HepG2 (cell line): ENCODE data around the gene IFNAR2. TPM values are rescaled to one million over a fixed set of nuclear protein-coding genes. Genes with fewer than 3 reads are reported as not detected.

ENCODE experiments used
- CEBPB ChIP-seq: IDR thresholded peaks from 2 replicates; pipeline ENCODE4 v1.6.1; 2011; ENCODE audit warnings: low read depth, low read length, improper control_type of control experiment, borderline replicate concordance
- IKZF1 ChIP-seq: fragments of 450-650 bp; IDR thresholded peaks from 2 replicates; pipeline ENCODE4 v1.7.1; 2016
- JUND ChIP-seq: sonication (generic); formaldehyde crosslinking; IDR thresholded peaks from 2 replicates; pipeline ENCODE4 v1.8.0; 2022; ENCODE audit warnings: mild to moderate bottlenecking, missing genetic modification reagents
- KDM5A ChIP-seq: fragments of 200-600 bp; sonication (generic); IDR thresholded peaks from 2 replicates; pipeline ENCODE4 v1.7.0; 2018; ENCODE audit warnings: antibody characterized with exemption, mild to moderate bottlenecking, low read length, borderline replicate concordance
- KLF11 ChIP-seq: IDR thresholded peaks from 2 replicates; pipeline ENCODE4 v1.6.1; 2016; ENCODE audit warnings: missing compliant biosample characterization
- KLF9 ChIP-seq: IDR thresholded peaks from 2 replicates; pipeline ENCODE4 v1.6.1; 2016; ENCODE audit warnings: low read depth
- MZF1 ChIP-seq: sonication (generic); formaldehyde crosslinking; IDR thresholded peaks from 2 replicates; pipeline ENCODE4 v1.8.1; 2023; ENCODE audit warnings: mild to moderate bottlenecking, missing genetic modification reagents, borderline replicate concordance
- NCOA2 ChIP-seq: sonication (generic); formaldehyde crosslinking; IDR thresholded peaks from 2 replicates; pipeline ENCODE4 v1.8.0; 2022; ENCODE audit warnings: inconsistent platforms
- NFYC ChIP-seq: IDR thresholded peaks from 2 replicates; pipeline ENCODE4 v1.6.1; 2016; ENCODE audit warnings: missing genetic modification reagents, missing compliant biosample characterization
- POLR2AphosphoS2 ChIP-seq: IDR thresholded peaks from 2 replicates; pipeline ENCODE4 v1.6.1; 2011; ENCODE audit warnings: low read depth, low read length, improper control_type of control experiment
- REST ChIP-seq, 2 experiments: IDR thresholded peaks; 2 replicates each; pipeline ENCODE4 v1.6.1; 2011 to 2012; ENCODE audit warnings: low read length in 2 of 2, borderline replicate concordance in 1 of 2, low read depth in 1 of 2, mild to moderate bottlenecking in 1 of 2, moderate library complexity in 1 of 2
- RNF2 ChIP-seq: fragments of 450-650 bp; conservative IDR thresholded peaks from 2 replicates; pipeline ENCODE4 v1.6.1; 2016; ENCODE audit warnings: low read depth
- SETDB1 ChIP-seq: sonication (generic); formaldehyde crosslinking; IDR thresholded peaks from 2 replicates; pipeline ENCODE4 v1.5.1; 2020; ENCODE audit warnings: missing genetic modification reagents, mild to moderate bottlenecking, borderline replicate concordance
- ZBTB26 ChIP-seq: IDR thresholded peaks from 2 replicates; pipeline ENCODE4 v1.6.1; 2016; ENCODE audit warnings: missing compliant biosample characterization, missing genetic modification reagents, borderline replicate concordance
- ZNF253 ChIP-seq: sonication (generic); formaldehyde crosslinking; IDR thresholded peaks from 2 replicates; pipeline ENCODE4 v1.8.0; 2022; ENCODE audit warnings: mild to moderate bottlenecking, missing genetic modification reagents, borderline replicate concordance
- ZNF331 ChIP-seq: sonication (generic); formaldehyde crosslinking; IDR thresholded peaks from 2 replicates; pipeline ENCODE4 v1.4.0; 2020; ENCODE audit warnings: missing genetic modification reagents
- ZNF546 ChIP-seq: sonication (generic); formaldehyde crosslinking; conservative IDR thresholded peaks from 2 replicates; pipeline ENCODE4 v1.8.1; 2023; ENCODE audit warnings: mild to moderate bottlenecking, missing genetic modification reagents
- ZNF737 ChIP-seq: sonication (generic); formaldehyde crosslinking; IDR thresholded peaks from 2 replicates; pipeline ENCODE4 v1.5.0; 2020; ENCODE audit warnings: missing genetic modification reagents, mild to moderate bottlenecking, borderline replicate concordance
- ZNF746 ChIP-seq: sonication (generic); formaldehyde crosslinking; IDR thresholded peaks from 2 replicates; pipeline ENCODE4 v1.8.0; 2022; ENCODE audit warnings: mild to moderate bottlenecking, missing genetic modification reagents
- ZNF75D ChIP-seq: sonication (generic); formaldehyde crosslinking; IDR thresholded peaks from 2 replicates; pipeline ENCODE4 v1.8.1; 2023; ENCODE audit warnings: missing genetic modification reagents, mild to moderate bottlenecking, borderline replicate concordance
- polyA plus RNA-seq, 8 experiments: library from polyadenylated mRNA; depleted of rRNA in 3 of 8; stranded (reverse) in 7 of 8; unstranded in 1 of 8; fragments of >200 nt; fragmentation: Illumina TruSeq in 4 of 8; extraction: Trizol in 4 of 8; gene quantifications; 2 replicates each; pipeline versions ENCODE4 v1.2.1 to v1.2.3, GENCODE V29; 2011 to 2016; ENCODE audit warnings: low read depth in 4 of 8, missing spikeins in 1 of 8, mixed read lengths in 1 of 8; ENCODE audit not compliant: insufficient read depth in 1 of 8
- total RNA-seq, 5 experiments: library from RNA; depleted of rRNA; stranded (reverse); fragments of >200 nt; fragmentation: Illumina TruSeq; extraction: Trizol; gene quantifications; 2 replicates each; pipeline ENCODE4 v1.2.3, GENCODE V29; 2016; ENCODE audit warnings: low read depth in 1 of 5
- TF ChIP-seq, protein P1 (sequence below): sonication (generic); formaldehyde crosslinking; IDR thresholded peaks from 2 replicates; pipeline ENCODE4 v1.8.1; 2023; ENCODE audit warnings: missing genetic modification reagents, inconsistent platforms, borderline replicate concordance
- TF ChIP-seq, protein P2 (sequence below): sonication (generic); formaldehyde crosslinking; conservative IDR thresholded peaks from 2 replicates; pipeline ENCODE4 v1.4.0; 2020; ENCODE audit warnings: missing genetic modification reagents

IFNAR2 gene
- total and polyA plus RNA-seq, 2 of the 13 experiments (the other 11 are each of a cell fraction or from before 2014, with no cell fraction given), result 5.1 to 24.1 TPM

DNA sequence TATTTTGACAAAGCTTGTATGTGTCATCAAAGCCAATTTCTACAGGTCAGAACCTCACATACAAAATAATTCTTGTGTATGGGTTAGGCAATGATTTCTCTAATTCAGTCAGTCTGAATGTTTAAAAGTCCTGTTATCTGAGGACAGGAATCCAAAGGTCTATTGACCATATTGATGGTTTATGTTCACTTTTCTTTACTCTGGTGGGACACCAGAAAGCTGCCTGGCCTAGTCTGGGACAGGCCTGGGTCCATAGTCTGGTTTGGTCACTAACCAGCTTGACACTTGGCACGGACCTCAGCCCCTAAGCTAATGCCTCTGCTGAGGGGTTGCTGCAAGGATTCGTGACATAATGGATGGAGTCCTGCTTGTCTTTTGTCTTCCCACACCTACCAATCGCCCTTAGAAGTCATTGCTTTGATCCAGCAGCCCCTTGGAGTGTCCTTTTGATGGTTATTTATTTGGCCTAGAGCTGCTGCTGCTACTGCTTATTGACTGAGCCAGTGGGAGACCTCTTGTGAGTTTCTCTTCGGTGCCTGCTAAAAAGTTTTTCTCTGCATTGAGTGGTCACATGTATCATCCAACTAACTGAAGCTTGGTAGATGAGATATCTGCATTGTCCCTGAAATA, 15.7 kb downstream of the IFNAR2 start (continued):
- TF ChIP-seq ZBTB26 (CRISPR knock-in tag) (no peak), ZNF253 (CRISPR knock-in tag) (no peak), POLR2AphosphoS2 (no peak), ZNF737 (CRISPR knock-in tag) (no peak), ZNF331 (CRISPR knock-in tag) (peak; percentile 21; the same call in 1 of the 2 replicates), SETDB1 (CRISPR knock-in tag) (no peak), NFYC (no peak), ZNF746 (CRISPR knock-in tag) (no peak), KLF11 (CRISPR knock-in tag) (no peak), CEBPB (0 out of 2 replicates have a peak, but pooled peaks have one; percentile 33), JUND (CRISPR knock-in tag) (no peak), KDM5A (no peak), RNF2 (no peak), KLF9 (CRISPR knock-in tag) (no peak), NCOA2 (CRISPR knock-in tag) (no peak), MZF1 (CRISPR knock-in tag) (no peak), ZNF546 (no peak), REST (IDR thresholded peaks at IDR 0.05; ENCODE audit: borderline replicate concordance in 1 of 2, low read depth in 1 of 2, low read length in 2 of 2) (no peak), ZNF75D (CRISPR knock-in tag) (no peak), IKZF1 (no peak)
- TF ChIP-seq, protein P1, sequence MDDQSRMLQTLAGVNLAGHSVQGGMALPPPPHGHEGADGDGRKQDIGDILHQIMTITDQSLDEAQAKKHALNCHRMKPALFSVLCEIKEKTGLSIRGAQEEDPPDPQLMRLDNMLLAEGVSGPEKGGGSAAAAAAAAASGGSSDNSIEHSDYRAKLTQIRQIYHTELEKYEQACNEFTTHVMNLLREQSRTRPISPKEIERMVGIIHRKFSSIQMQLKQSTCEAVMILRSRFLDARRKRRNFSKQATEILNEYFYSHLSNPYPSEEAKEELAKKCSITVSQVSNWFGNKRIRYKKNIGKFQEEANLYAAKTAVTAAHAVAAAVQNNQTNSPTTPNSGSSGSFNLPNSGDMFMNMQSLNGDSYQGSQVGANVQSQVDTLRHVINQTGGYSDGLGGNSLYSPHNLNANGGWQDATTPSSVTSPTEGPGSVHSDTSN (CRISPR knock-in tag), result no peak
- TF ChIP-seq, protein P2, sequence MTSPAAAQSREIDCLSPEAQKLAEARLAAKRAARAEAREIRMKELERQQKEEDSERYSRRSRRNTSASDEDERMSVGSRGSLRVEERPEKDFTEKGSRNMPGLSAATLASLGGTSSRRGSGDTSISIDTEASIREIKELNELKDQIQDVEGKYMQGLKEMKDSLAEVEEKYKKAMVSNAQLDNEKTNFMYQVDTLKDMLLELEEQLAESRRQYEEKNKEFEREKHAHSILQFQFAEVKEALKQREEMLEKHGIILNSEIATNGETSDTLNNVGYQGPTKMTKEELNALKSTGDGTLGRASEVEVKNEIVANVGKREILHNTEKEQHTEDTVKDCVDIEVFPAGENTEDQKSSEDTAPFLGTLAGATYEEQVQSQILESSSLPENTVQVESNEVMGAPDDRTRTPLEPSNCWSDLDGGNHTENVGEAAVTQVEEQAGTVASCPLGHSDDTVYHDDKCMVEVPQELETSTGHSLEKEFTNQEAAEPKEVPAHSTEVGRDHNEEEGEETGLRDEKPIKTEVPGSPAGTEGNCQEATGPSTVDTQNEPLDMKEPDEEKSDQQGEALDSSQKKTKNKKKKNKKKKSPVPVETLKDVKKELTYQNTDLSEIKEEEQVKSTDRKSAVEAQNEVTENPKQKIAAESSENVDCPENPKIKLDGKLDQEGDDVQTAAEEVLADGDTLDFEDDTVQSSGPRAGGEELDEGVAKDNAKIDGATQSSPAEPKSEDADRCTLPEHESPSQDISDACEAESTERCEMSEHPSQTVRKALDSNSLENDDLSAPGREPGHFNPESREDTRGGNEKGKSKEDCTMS, result no peak
